ENCODE results near the gene PDZD4. TPM values are rescaled to one million over a fixed set of nuclear protein-coding genes. Genes with fewer than 3 reads are reported as not detected.
"Not testable (repeated sequence)": the region's sequence is repeated elsewhere in the genome, so short reads cannot be mapped to it uniquely, and the experiment has no call there.

Gene PDZD4
- total RNA-seq, 2 donors from 2014 or later: 2.1 to 7.1 TPM

DNA sequence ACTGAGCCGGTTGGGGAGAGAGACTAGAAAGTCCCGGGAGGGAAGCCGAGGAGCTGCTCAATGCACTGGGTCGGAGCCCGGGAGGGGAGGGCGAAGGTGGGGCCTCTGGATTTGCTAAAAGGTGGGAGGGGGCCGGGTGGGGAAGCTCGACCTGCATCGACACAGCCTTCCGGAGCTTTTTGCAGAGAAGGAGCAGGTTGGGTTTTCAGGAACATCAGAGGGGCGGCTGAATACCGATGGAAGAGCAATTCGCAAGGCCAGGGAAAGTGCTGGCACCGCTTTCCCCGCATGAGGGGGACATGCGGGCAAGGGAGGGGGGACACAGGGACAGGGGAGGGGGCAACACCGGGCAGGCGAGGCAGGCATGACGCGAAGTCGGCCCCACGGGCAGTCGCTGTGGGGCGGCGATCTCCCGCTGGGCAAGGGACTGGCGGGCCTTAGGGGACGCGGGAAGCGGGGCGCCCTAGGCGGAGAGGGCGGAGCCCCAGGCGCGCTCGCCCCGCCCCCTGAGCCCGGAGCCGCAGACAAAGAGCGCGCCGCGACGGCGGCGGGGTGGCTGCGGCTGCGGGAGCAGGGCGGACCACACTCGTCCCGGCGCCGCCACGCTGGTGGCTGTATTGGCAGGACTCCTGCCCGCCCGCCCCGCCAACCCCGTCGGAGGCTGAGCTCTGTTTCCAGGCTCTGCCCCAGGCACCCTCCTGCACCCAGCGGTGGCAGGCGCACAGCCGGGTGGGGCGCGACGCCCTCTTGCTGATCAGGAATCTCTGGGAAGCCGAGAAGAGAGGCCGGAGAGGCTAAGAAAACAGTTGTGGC, 11.6 kb downstream of the PDZD4 start:
- no peaks in the 10 kb centered on the region for H3K9me3 ChIP-seq
- peak overlapping the region; percentile 22 to 46 for H3K4me3 ChIP-seq
- no peak overlapping the region for H3K27ac ChIP-seq
- TF ChIP-seq, protein P1, sequence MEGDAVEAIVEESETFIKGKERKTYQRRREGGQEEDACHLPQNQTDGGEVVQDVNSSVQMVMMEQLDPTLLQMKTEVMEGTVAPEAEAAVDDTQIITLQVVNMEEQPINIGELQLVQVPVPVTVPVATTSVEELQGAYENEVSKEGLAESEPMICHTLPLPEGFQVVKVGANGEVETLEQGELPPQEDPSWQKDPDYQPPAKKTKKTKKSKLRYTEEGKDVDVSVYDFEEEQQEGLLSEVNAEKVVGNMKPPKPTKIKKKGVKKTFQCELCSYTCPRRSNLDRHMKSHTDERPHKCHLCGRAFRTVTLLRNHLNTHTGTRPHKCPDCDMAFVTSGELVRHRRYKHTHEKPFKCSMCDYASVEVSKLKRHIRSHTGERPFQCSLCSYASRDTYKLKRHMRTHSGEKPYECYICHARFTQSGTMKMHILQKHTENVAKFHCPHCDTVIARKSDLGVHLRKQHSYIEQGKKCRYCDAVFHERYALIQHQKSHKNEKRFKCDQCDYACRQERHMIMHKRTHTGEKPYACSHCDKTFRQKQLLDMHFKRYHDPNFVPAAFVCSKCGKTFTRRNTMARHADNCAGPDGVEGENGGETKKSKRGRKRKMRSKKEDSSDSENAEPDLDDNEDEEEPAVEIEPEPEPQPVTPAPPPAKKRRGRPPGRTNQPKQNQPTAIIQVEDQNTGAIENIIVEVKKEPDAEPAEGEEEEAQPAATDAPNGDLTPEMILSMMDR (IDR thresholded peaks at IDR 0.05): peak in 1 of 2 donors; percentile 8
- DNase-seq (ENCODE audit: low spot score): no peak
- no peaks in the 10 kb centered on the region for H3K27me3 ChIP-seq
- H3K36me3 ChIP-seq: no peaks in the 10 kb centered on the region
- H3K4me1 ChIP-seq: peaks cover 0 to 6% of the 10 kb centered on the region in 2 donors

DNA sequence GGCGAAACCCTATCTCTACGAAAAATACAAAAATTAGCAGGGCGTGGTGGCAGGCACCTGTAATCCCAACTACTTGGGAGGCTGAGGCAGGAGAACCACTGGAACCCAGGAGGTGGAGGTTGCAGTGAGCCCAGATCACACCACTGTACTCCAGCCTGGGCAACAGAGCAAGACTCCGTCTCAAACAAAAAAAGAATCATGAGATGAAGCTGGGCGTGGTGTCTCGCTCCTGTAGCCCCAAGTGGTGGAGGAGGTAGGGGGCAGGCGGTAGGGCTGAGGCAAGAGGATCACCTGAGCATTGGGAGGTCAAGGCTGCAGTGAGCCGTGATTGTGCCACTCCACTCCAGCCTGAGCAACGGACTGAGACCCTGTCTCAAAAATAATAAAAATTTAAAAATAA, 12.3 kb downstream of the PDZD4 start:
- H3K27ac ChIP-seq; H3K36me3 ChIP-seq; DNase-seq (ENCODE audit: low spot score); H3K27me3 ChIP-seq; H3K9me3 ChIP-seq; H3K4me1 ChIP-seq; H3K4me3 ChIP-seq: not testable (repeated sequence)

DNA sequence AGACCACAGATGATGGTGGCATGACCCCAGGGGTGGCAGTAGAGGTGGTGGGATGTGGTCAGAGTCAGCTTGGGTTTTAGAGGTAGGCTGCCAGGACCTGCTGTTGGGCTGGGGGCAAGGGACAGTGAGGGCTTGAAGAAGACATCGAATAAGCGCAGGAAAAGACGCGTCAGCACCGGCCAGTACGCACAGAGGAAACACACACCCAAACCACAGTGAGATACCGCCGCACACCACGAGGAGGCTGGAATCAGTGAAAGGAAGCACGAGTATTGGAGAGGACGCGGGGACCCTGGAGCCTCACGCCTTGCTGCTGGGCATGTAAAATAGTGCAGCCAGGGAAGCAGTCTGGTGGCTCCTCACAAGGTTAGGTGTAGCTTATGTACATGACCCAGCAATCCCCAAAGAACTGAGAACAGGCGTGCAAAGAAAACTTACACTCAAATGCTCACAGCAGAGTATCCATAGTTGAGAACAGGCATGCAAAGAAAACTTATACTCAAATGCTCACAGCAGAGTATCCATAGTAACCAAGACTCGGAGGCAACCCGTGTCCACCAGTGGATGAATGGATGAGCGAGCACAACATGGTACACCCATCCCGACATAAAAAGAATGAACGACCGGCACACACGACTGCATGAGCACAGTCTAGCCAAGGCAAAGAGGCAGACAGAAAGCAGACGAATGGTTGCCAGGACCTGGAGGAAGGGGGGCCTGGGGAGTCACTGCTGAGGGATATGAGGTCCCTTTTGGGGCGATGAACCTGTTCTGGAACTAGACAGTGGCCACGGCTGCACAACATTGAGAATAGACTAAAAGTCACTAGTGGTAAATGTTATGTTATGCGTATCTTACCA, 13.3 kb downstream of the PDZD4 start:
- Histone ChIP-seq H3K4me1 (peaks cover 0 to 6% of the 10 kb centered on the region in 2 donors), H3K36me3 (no peaks in the 10 kb centered on the region), H3K9me3 (no peaks in the 10 kb centered on the region), H3K27me3 (no peaks in the 10 kb centered on the region), H3K27ac (no peak overlapping the region), H3K4me3 (no peak overlapping the region)
- no peak for DNase-seq (ENCODE audit: low spot score)
- TF ChIP-seq, protein P1 (IDR thresholded peaks at IDR 0.05): no peak

DNA sequence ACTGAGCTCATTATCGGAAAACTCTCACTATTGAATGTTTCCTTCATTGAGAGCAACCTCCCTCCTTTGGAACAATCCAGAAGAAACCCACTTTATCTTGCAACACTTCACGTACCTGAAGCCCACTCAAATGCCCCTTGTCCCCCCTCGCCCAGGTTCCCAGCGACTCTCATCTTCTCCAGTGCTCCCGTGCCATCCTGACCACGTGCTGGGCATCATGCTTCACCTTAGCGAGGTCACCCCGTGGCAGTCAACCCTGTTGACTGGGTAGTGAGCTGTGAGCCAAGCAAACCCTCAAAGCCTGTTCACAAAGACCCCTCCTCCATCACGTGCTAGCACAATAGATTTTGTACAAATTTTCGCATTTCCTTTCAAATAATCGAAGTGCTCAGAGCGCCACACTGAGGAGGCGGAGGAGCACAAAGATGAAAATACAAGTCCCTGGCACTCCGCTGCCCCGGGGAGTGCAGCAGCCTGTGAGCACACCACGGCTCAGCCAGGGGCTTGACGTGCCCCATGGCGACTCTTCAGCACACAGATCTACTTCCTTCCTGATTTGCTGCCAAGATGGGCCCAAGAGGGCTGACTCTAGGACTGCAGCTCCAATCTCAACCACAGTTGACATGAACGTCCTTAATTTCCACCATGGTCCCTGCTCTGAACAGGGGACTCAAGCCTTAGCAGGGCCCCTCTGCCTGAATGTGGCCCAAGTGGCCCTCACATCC, 15.6 kb downstream of the PDZD4 start:
- no peak for DNase-seq (ENCODE audit: low spot score)
- Histone ChIP-seq H3K4me1 (peaks cover 0 to 6% of the 10 kb centered on the region in 2 donors), H3K27me3 (no peaks in the 10 kb centered on the region), H3K36me3 (no peaks in the 10 kb centered on the region), H3K9me3 (no peaks in the 10 kb centered on the region), H3K4me3 (no peak overlapping the region), H3K27ac (no peak overlapping the region)
- TF ChIP-seq, protein P1 (IDR thresholded peaks at IDR 0.05): no peak

DNA sequence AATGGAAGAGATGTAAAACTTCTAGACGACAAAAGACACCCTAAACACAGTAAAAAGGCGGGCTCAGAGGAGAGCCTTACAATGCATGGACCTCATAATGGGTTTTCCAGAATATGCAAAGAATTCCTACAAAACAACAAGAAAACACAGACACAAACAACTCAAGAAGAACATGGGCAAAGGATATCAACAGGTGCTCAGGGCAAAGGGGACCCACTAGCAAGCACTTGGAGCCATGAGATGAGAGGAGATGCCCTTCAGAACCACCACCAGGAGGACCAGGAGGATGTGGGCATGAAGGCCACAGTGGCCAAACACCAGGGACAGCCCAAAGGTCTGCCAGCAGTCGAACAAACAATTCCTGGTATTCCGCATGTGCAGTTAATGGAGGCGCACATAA, 17.2 kb downstream of the PDZD4 start:
- Histone ChIP-seq H3K4me3 (no peak overlapping the region), H3K36me3 (no peaks in the 10 kb centered on the region), H3K9me3 (no peaks in the 10 kb centered on the region), H3K4me1 (no peaks in the 10 kb centered on the region), H3K27ac (no peak overlapping the region), H3K27me3 (no peaks in the 10 kb centered on the region)
- DNase-seq (ENCODE audit: low spot score): no peak
- TF ChIP-seq, protein P1 (IDR thresholded peaks at IDR 0.05): no peak

DNA sequence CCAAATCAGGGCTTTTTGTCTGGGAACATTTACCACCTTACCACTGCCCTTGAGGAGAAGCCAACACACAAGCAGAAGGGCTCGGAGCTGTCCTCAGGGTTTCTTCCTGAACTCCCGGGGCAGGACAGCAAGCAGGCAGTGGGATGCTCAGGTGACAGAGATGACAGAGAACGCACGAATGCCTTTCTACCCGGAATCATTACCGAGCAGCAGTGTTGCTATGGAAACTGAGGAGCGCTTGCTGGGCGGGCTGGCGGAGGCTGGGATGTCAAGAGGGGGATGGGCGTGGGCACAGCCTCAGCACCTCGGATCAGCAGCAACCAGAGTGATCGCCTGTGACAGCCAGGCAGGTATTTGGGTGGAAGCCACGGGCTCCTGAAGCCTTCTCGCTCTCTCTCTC, 18.1 kb downstream of the PDZD4 start:
- H3K9me3 ChIP-seq: no peaks in the 10 kb centered on the region
- H3K4me1 ChIP-seq: no peaks in the 10 kb centered on the region
- H3K4me3 ChIP-seq: no peak overlapping the region
- no peak overlapping the region for H3K27ac ChIP-seq
- no peaks in the 10 kb centered on the region for H3K27me3 ChIP-seq
- TF ChIP-seq, protein P1 (IDR thresholded peaks at IDR 0.05): no peak
- H3K36me3 ChIP-seq: no peaks in the 10 kb centered on the region
- DNase-seq (ENCODE audit: low spot score): no peak

Measured in right atrium auricular region (tissue), 2 donors.